Activated CD4-positive, alpha-beta T cell treated with anti-CD3 and anti-CD28 coated beads, Interleukin-2, amount 10 ng/mL, durations not matched to agents 7 days and 5 days (primary cell): ENCODE results near the gene TASOR. TPM values are rescaled to one million over a fixed set of nuclear protein-coding genes. Genes with fewer than 3 reads are reported as not detected.
A peak's percentile ranks its signal among the peaks of the same experiment; 100 is the strongest.
"Not testable (repeated sequence)": the region's sequence is repeated elsewhere in the genome, so short reads cannot be mapped to it uniquely, and the experiment has no call there.

Source experiments
- CTCF ChIA-PET: fragments of 350-600 bp; sonication (Branson Sonifier 250); formaldehyde crosslinking; loops from one replicate; lab custom pipeline; 2021; ENCODE audit warnings: antibody characterized with exemption; lab: Charles Lee
- POLR2A ChIA-PET: fragments of 350-600 bp; sonication (Branson Sonifier 250); formaldehyde crosslinking; loops from one replicate; lab custom pipeline; 2021; ENCODE audit warnings: antibody characterized with exemption; lab: Charles Lee
- DNase-seq: peaks from one replicate; pipeline ENCODE4 v3.0.0-alpha.2; 2020
- H3K27ac Mint-ChIP-seq: one replicate; pipeline ENCODE4 v1.8.0; 2021; ENCODE audit warnings: mild to moderate bottlenecking, moderate library complexity, mixed read lengths
- H3K27me3 Mint-ChIP-seq: one replicate; pipeline ENCODE4 v1.8.0; 2021; ENCODE audit warnings: mixed read lengths
- H3K36me3 Mint-ChIP-seq: one replicate; pipeline ENCODE4 v1.8.0; 2021; ENCODE audit warnings: low read depth, mixed read lengths
- H3K4me1 Mint-ChIP-seq: one replicate; pipeline ENCODE4 v1.8.0; 2021; ENCODE audit warnings: mixed read lengths
- H3K4me3 Mint-ChIP-seq: one replicate; pipeline ENCODE4 v1.8.0; 2021; ENCODE audit warnings: mild to moderate bottlenecking, moderate library complexity, mixed read lengths
- H3K9me3 Mint-ChIP-seq: one replicate; pipeline ENCODE4 v1.8.0; 2021; ENCODE audit warnings: mixed read lengths
- total RNA-seq, 2 experiments: library from RNA; stranded (reverse); gene quantifications; one replicate each; pipeline ENCODE4 v1.2.3, GENCODE V29; 2021

The TASOR gene
- total RNA-seq, 2 experiments from 2014 or later, result 60.4 TPM

DNA sequence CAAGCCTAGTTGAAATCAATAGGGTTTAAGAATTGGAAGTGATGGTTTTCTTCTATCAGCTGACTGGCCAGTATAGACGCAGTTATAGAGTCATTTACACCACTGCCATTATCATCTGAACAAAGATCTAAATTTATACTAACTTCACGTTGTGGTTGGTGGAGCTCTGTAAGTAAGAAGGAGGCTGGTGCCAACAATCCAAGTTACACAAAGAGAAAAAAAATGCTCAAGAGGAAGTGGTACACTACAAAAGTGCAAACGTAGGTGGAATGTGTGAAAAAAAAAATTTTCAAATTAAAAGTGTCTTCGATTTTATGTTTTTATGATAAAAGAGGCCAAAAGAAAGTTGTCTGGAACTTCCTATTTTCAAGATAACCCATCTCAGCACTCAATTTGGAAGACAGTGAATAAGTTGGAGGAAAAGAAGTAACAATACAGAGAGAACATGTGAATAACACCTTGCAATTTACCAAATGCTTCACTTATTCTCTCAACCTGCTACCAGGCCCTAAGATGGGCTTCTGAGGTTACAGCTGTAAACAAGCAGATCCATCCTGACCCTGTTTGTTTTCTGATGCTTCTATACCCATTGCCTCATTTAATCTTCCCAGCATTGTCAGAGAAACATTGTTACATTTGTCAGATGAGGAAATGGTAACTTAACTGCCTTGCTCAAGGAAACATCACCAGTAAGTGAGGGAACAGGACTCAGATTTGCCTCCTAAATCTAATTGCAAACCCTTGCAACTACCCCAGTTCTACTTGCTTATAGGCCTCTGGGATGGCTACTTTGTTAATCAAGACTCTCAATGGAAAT lies 12.0 kb upstream of the TASOR start:
- peak; percentile 14 for DNase-seq
- Mint-ChIP-seq H3K27me3 (no peaks in the 10 kb centered on the region), H3K27ac (peak overlapping the region; percentile 70), H3K9me3 (no peaks in the 10 kb centered on the region), H3K4me3 (no peak overlapping the region), H3K36me3 (peaks cover 3% of the 10 kb centered on the region), H3K4me1 (peaks cover 45% of the 10 kb centered on the region)
- POLR2A ChIA-PET, result no interaction called here
- CTCF ChIA-PET, result interaction anchor here (0.6 to 1.9 kb wide), 11 partner anchors 9 to 293 kb away, joined by 3 to 5 read pairs (median 3); partner anchors contain the start of genes CCDC66 and TASOR

DNA sequence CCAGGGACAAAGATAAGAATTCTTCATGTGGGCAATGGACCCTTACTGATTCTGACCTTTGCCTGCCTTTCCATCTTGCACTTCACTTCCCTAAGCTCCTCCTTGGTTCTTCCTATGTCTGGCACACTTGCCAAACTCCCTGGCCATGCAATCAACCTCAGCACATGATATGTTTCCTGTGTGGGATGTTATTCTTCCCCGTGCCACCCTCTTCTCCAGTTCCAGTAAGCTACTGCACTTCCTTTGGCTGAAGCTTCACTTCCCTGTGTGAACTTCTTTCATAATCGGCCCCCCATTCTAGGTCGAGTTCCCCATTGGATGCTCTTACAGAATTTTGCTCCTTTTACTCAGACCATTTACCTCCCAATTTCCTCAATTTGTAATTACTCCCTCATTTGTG lies 10.7 kb upstream of the TASOR start:
- H3K27ac Mint-ChIP-seq, result peak overlapping the region; percentile 90
- POLR2A ChIA-PET, result no interaction called here
- DNase-seq, result no peak
- H3K36me3 Mint-ChIP-seq, result peaks cover 3% of the 10 kb centered on the region
- CTCF ChIA-PET, result interaction anchor here (0.6 to 4.0 kb wide), 7 partner anchors 9 to 438 kb away, joined by 3 to 27 read pairs (median 4); partner anchors contain the start of gene ARHGEF3
- no peaks in the 10 kb centered on the region for H3K27me3 Mint-ChIP-seq
- peak overlapping the region; percentile 37 for H3K4me3 Mint-ChIP-seq
- no peaks in the 10 kb centered on the region for H3K9me3 Mint-ChIP-seq
- H3K4me1 Mint-ChIP-seq, result peaks cover 42% of the 10 kb centered on the region

DNA sequence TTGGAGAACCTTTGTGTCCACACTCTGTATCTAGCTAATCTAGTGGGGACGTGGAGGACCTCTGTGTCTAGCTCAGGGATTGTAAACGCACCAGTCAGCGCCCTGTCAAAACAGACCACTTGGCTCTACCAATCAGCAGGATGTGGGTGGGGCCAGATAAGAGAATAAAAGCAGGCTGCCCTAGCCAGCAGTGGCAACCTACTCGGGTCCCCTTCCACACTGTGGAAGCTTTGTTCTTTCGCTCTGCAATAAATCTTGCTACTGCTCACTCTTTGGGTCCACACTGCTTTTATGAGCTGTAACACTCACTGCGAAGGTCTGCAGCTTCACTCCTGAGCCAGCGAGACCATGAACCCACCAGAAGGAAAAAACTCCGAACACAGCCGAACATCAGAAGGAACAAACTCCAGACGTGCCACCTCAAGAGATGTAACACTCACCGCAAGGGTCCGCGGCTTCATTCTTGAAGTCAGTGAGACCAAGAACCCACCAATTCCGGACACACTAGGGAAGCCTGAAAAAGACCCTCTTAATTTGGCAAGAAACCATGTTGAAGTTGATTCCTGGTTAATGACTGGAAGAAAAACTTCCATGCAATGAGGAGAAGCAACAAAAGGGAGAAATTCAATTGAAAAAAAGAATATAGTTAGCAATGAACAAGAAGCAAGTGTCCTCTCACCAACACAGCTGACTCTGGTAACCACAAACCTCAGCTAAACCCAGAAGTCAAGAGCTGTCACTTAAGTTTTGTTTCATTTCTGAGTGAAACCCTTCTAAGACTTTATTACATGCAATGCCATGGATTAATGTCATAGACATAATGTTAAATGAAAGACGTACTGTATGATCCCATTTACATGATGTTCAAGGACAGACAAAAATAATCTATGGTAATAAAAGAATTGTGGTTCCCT lies 9.7 kb upstream of the TASOR start:
- not testable (repeated sequence) for H3K9me3 Mint-ChIP-seq, H3K36me3 Mint-ChIP-seq, H3K27me3 Mint-ChIP-seq
- ChIA-PET POLR2A (interaction anchor here (0.6 to 1.0 kb wide), 2 partner anchors 10 to 11 kb away, joined by 3 read pairs; partner anchors contain the start of gene TASOR), CTCF (interaction anchor here (0.9 to 4.0 kb wide), 5 partner anchors 10 to 296 kb away, joined by 3 to 27 read pairs (median 5); partner anchors contain the start of gene ARHGEF3)
- DNase-seq, result peak; percentile 80
- H3K4me3 Mint-ChIP-seq, result peak overlapping the region; percentile 67
- peak overlapping the region; percentile 90 for H3K27ac Mint-ChIP-seq
- H3K4me1 Mint-ChIP-seq, result peaks cover 46% of the 10 kb centered on the region

DNA sequence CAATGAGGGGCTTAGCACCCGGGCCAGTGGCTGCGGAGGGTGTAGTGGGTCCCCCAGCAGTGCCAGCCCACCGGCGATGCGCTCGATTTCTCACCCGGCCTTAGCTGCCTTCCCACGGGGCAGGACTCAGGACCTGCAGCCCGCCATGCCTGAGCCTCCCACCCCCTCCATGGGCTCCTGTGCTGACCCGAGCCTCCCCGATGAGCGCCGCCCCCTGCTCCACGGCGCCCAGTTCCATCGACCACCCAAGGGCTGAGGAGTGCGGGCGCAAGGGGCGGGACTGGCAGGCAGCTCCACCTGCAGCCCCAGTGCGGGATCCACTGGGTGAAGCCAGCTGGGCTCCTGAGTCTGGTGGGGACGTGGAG lies 8.9 kb upstream of the TASOR start:
- H3K27ac Mint-ChIP-seq, result peak overlapping the region; percentile 90
- peaks cover 46% of the 10 kb centered on the region for H3K4me1 Mint-ChIP-seq
- H3K27me3 Mint-ChIP-seq, H3K9me3 Mint-ChIP-seq, POLR2A ChIA-PET, DNase-seq, H3K36me3 Mint-ChIP-seq, H3K4me3 Mint-ChIP-seq: not testable (repeated sequence)
- CTCF ChIA-PET, result interaction anchor here (1.9 to 4.0 kb wide), 2 partner anchors 108 to 297 kb away, joined by 4 to 27 read pairs; partner anchors contain the start of gene ARHGEF3

DNA sequence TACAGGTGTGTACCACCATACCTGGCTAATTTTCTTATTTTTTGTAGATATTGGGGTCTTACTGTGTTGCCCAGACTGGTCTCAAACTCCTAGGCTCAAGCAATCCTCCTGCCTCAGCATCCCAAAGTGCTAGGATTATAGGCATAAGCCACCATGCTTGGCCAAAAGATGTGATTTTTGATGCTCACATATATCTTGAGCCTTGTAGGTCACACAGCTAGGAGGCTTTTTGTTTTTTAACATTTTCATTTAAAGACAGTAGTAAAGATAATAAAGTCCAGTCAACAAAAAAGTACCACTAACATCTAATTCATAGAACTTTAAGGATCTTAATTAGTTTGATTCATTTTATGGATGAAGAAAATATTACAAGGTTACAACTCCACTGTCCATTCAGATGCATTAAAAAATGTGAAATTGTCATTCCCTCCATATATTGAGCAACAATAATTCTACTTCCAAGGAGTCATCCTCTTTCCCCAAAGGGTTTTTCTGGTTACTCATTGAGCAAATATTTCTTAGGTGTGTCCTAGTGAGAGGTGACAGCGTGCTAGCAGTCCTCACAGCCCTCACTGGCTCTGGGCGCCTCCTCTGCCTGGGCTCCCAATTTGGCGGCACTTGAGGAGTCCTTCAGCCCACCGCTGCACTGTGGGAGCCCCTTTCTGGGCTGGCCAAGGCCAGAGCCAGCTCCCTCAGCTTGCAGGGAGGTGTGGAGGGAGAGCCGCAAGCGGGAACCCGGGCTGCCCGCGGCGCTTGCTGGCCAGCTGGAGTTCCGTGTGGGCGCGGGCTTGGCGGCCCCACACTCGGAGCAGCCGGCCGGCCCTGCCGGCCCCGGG lies 8.3 kb upstream of the TASOR start:
- peaks cover 42% of the 10 kb centered on the region for H3K4me1 Mint-ChIP-seq
- POLR2A ChIA-PET, result no interaction called here
- H3K36me3 Mint-ChIP-seq, result peaks cover 8% of the 10 kb centered on the region
- no peak overlapping the region for H3K4me3 Mint-ChIP-seq
- CTCF ChIA-PET, result interaction anchor here (0.7 to 4.0 kb wide), 3 partner anchors 11 to 251 kb away, joined by 3 to 27 read pairs (median 7); partner anchors contain the start of gene ARHGEF3
- H3K9me3 Mint-ChIP-seq, result no peaks in the 10 kb centered on the region
- no peak for DNase-seq
- H3K27ac Mint-ChIP-seq, result peak overlapping the region; percentile 51
- no peaks in the 10 kb centered on the region for H3K27me3 Mint-ChIP-seq

DNA sequence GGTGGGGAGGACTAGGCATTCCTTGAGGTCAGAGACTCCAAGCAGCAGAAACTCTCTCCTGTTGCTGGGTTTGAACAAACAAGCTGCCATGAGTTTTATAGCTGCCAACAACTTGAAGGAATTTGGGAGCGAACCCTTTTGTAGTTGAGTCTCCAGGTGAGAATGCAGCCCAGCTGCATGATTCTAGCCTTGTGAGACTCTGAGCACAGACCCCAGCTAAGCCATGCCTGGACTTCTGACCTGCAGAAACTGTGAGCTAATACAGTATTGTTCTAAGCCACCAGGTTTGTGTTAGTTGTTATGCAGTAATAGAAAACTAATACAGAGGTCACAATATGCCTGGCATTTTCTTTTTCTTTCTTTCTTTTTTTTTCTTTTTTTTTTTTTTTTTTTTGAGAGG lies 6.2 kb upstream of the TASOR start:
- peaks cover 25% of the 10 kb centered on the region for H3K4me1 Mint-ChIP-seq
- POLR2A ChIA-PET, result no interaction called here
- no peaks in the 10 kb centered on the region for H3K9me3 Mint-ChIP-seq

DNA sequence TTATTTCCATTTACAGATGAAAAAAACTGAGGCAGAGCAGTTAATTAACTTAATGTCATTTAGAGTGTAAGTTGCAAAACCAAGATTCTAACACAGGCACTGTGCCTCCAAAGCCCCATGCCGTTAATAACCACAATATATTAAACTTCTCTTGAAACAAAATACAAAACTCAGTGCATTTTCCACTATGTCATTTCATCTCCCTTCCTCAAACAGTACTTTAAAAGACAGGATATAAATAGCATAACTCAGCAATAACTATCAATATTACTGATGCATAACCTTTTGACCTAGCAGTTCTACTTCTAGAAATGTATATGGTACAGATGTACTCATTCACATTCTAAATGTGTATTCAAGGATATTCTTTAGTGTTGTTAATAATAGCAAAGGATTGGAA lies 5.1 kb upstream of the TASOR start:
- no peaks in the 10 kb centered on the region for H3K27me3 Mint-ChIP-seq
- H3K9me3 Mint-ChIP-seq, result peaks cover 8% of the 10 kb centered on the region
- ChIA-PET CTCF (no interaction called here), POLR2A (no interaction called here)
- H3K27ac Mint-ChIP-seq, result no peak overlapping the region
- no peak overlapping the region for H3K4me3 Mint-ChIP-seq
- H3K36me3 Mint-ChIP-seq, result peaks cover 22% of the 10 kb centered on the region
- H3K4me1 Mint-ChIP-seq, result peaks cover 18% of the 10 kb centered on the region
- DNase-seq, result no peak

More for the DNA sequence above, 6.2 kb upstream of the TASOR start:
- H3K27me3 Mint-ChIP-seq, result no peaks in the 10 kb centered on the region
- H3K4me3 Mint-ChIP-seq, result no peak overlapping the region
- CTCF ChIA-PET, result interaction anchor here (1.0 to 1.2 kb wide), 4 partner anchors 13 to 299 kb away, joined by 3 to 8 read pairs (median 4); no protein-coding TSS in a partner anchor
- no peak for DNase-seq
- no peak overlapping the region for H3K27ac Mint-ChIP-seq
- peaks cover 17% of the 10 kb centered on the region for H3K36me3 Mint-ChIP-seq

DNA sequence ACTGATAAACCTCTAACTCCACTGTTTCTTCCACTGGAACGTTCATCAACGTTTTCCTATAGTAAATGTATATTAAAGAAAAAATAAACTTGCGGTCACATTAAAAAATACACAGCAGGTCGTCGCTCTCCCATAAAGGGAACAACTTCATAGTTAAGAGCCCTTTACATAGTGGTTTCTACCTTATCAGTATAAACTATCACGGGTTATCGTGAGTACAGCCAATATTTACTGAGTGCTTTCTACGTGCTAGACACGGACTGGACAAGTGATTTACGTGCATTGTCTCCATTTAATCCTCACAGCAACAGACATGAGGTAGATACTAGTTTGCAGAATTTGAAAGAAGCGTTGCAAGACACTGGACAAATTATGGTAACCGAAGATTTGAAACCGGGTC lies 964 bp upstream of the TASOR start:
- peaks cover 52% of the 10 kb centered on the region for H3K36me3 Mint-ChIP-seq
- no peaks in the 10 kb centered on the region for H3K27me3 Mint-ChIP-seq
- H3K9me3 Mint-ChIP-seq, result peaks cover 15% of the 10 kb centered on the region
- peak overlapping the region; percentile 89 for H3K27ac Mint-ChIP-seq
- ChIA-PET CTCF (no interaction called here), POLR2A (no interaction called here)
- no peak for DNase-seq
- H3K4me1 Mint-ChIP-seq, result peaks cover 38% of the 10 kb centered on the region
- peak overlapping the region; percentile 12 for H3K4me3 Mint-ChIP-seq

DNA sequence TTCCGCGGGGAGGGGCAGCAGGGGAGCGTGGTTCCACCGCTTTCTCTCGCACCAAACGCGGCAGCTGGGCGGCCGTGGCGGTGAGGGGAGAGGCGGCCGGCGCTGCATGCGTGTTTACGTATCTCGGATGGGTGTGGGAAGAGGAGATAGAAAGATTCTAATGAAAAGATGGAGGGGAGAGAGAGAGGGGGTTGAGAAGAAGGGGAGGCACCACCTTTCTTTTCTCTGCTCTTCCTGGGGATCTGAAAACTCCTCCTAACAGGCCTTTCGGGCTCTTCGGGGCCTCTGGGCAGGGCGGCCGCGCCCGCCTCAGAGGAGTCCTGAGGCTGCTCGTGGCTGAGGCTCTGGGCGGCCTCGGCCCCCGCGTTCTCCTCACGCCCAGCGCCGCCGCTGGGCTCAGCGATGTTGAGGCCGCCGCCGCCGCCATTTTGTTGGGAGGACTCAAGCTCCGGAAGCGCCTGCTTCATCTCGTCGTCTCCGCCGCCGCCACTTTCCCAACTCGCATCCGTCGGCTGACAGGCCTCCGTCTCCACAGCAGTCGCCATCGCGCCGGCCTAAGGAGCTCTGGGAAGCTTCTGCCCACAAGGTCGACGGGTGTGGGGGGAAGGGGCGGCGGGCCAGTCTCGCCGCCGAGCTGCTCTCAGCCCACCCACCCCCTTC lies 473 bp downstream of the TASOR start:
- peaks cover 19% of the 10 kb centered on the region for H3K9me3 Mint-ChIP-seq

DNA sequence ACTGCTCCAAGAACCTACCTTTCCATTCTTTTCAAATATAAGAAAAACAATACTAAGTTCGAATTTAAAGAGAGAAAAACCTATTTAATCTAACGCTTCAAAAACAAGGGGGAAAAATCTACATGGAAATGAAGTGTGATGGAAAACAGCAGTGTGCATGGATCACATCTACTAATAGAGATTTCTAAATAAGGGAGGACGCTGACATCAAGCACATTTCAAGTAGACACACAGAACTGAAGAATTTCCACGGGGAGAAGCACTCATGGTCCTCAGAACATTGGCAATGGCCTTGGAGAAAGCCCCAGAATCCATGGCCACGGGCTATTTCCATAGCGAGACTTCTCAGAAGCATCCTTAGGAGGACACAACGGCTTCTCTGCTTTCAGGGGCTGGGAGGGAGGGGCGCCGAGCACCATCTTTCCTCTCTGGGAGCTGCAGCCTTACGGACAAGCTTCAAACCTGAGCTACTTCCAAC lies 1.0 kb downstream of the TASOR start:
- no peaks in the 10 kb centered on the region for H3K27me3 Mint-ChIP-seq
- DNase-seq, result no peak
- H3K4me3 Mint-ChIP-seq, result peak overlapping the region; percentile 97
- ChIA-PET CTCF (interaction anchor here (0.7 to 2.0 kb wide), 4 partner anchors 9 to 118 kb away, joined by 4 to 9 read pairs (median 6); no protein-coding TSS in a partner anchor), POLR2A (interaction anchor here (0.7 to 1.6 kb wide), 6 partner anchors 11 to 335 kb away, joined by 3 to 7 read pairs (median 4); no protein-coding TSS in a partner anchor)
- H3K4me1 Mint-ChIP-seq, result peaks cover 49% of the 10 kb centered on the region
- H3K27ac Mint-ChIP-seq, result peak overlapping the region; percentile 99
- H3K36me3 Mint-ChIP-seq, result peaks cover 62% of the 10 kb centered on the region
- H3K9me3 Mint-ChIP-seq, result peaks cover 19% of the 10 kb centered on the region

More for the DNA sequence above, 473 bp downstream of the TASOR start:
- DNase-seq, result peak; percentile 81
- Mint-ChIP-seq H3K27me3 (no peaks in the 10 kb centered on the region), H3K36me3 (peaks cover 56% of the 10 kb centered on the region), H3K4me1 (peaks cover 43% of the 10 kb centered on the region), H3K27ac (peak overlapping the region; percentile 99), H3K4me3 (peak overlapping the region; percentile 97)
- ChIA-PET CTCF (interaction anchor here (0.7 to 2.0 kb wide), 4 partner anchors 9 to 117 kb away, joined by 4 to 9 read pairs (median 6); no protein-coding TSS in a partner anchor), POLR2A (interaction anchor here (0.7 to 1.6 kb wide), 7 partner anchors 10 to 334 kb away, joined by 3 to 7 read pairs (median 3); no protein-coding TSS in a partner anchor)

DNA sequence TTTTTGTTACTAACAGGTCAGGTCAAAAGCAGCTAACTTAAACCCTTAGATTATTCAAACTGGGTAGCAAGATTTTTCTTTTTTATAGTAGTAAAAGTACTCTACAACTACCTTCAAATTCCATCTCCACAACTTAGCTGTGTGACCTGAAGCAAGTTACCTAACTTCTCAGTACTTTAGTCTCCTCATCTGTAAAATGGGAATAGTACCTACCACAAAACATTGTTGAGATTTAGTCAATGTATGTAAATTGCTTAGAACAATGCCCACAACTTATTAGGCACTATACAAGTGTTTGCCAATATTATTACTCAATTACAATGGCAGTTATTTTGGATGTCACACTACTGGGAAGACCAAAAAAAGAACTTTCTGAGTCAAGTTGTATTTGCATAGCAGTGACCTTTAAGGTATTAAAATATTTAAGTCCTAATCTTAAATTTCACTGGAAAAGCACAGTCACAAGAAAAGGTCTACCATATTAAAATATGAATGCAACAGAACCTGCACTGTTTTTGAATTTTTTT lies 2.9 kb downstream of the TASOR start:
- POLR2A ChIA-PET, result no interaction called here
- peaks cover 70% of the 10 kb centered on the region for H3K36me3 Mint-ChIP-seq
- CTCF ChIA-PET, result interaction anchor here (0.5 to 1.0 kb wide), 2 partner anchors 32 to 284 kb away, joined by 3 to 4 read pairs; no protein-coding TSS in a partner anchor
- H3K4me1 Mint-ChIP-seq, result peaks cover 51% of the 10 kb centered on the region
- H3K27me3 Mint-ChIP-seq, result no peaks in the 10 kb centered on the region
- no peak overlapping the region for H3K27ac Mint-ChIP-seq
- no peak for DNase-seq
- H3K4me3 Mint-ChIP-seq, result no peak overlapping the region
- H3K9me3 Mint-ChIP-seq, result peaks cover 19% of the 10 kb centered on the region
